ACC112 (cell line): ENCODE data around the gene ZNF493.

ENCODE experiments used
- H2AFZ ChIP-seq: fragments of 200-600 bp; sonication (generic); one replicate; pipeline ENCODE4 v1.6.0; 2017; ENCODE audit warnings: antibody characterized with exemption, low read length; ENCODE audit not compliant: unreplicated experiment
- H3K27ac ChIP-seq: fragments of 200-600 bp; sonication (generic); 2 replicates; pipeline ENCODE4 v1.5.1; 2014; ENCODE audit warnings: low read depth, mild to moderate bottlenecking, antibody characterized with exemption, low read length, moderate library complexity
- H3K27me3 ChIP-seq: fragments of 200-600 bp; sonication (generic); 2 replicates; pipeline ENCODE4 v1.6.1; 2014; ENCODE audit warnings: mild to moderate bottlenecking, antibody characterized with exemption, low read length, moderate library complexity, mixed read lengths; ENCODE audit not compliant: insufficient read depth
- H3K36me3 ChIP-seq: fragments of 200-600 bp; sonication (generic); 2 replicates; pipeline ENCODE4 v1.6.1; 2016; ENCODE audit warnings: mild to moderate bottlenecking, antibody characterized with exemption, low read length, moderate library complexity, mixed read lengths; ENCODE audit not compliant: insufficient read depth
- H3K4me1 ChIP-seq: fragments of 200-600 bp; sonication (generic); one replicate; pipeline ENCODE4 v1.6.1; 2016; ENCODE audit warnings: low read length, mixed read lengths; ENCODE audit not compliant: insufficient read depth, unreplicated experiment, control insufficient read depth
- H3K4me3 ChIP-seq: fragments of 200-600 bp; sonication (generic); 2 replicates; pipeline ENCODE4 v1.5.1; 2014; ENCODE audit warnings: mild to moderate bottlenecking, low read depth, low read length
- H3K79me2 ChIP-seq: fragments of 200-600 bp; sonication (generic); one replicate; pipeline ENCODE4 v1.6.0; 2016; ENCODE audit warnings: low read length; ENCODE audit not compliant: control insufficient read depth, unreplicated experiment, insufficient read depth

Gene ZNF493

DNA sequence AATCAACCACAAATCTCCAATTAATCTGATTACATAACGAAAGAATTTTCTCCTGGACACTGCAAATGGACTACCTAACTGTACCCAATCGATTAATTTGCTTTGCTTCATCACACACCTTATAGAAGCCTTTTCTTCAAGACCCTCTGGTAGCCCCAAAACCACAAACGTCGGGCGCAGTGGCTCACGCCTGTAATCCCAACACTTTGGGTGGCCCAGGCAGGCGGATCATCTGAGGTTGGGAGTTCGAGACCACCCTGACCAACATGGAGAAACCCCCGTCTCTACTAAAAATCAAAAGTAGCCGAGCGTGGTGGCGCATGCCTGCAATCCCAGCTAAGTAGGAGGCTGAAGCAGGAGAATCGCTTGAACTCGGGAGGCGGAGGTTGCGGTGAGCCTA is 65.6 kb downstream of the ZNF493 start:
- no peak overlapping the region for H3K27ac ChIP-seq
- H3K79me2 ChIP-seq = no peaks in the 10 kb centered on the region
- no peak overlapping the region for H3K4me3 ChIP-seq

DNA sequence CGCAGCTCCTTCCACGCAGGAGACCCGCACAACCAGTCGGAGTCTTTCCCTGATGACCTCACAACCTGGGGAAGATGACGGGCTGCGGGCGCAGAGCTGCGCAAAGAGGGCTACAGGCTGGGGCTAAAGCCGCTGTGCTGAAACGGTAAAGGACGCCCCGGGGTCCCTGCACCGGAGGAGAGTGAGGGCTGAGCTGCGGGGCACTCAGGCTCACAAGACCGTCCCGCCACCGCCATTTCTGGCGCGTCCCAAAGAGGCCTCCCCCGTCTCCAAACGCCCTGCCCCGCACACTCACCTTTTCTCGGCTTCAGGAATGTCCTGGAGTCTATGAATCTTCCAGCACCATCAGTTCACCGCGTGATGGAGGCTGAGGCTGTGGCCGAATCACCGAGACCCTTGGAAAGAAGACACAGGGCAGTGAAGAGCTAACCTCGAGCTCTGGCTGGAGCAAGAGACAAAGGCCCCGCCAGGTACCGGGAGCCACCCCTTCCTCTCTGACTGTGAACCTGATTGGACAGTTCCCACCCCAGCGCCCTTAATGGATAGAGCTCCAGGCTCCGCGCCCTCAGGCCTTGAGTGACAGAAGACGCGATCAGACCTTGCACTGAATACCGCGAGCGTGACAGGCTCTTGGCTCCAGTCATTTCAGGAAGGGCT is 66.6 kb downstream of the ZNF493 start:
- Histone ChIP-seq H3K27me3 (no peaks in the 10 kb centered on the region), H3K4me3 (peak overlapping the region; percentile 59), H2AFZ (no peak overlapping the region), H3K36me3 (no peaks in the 10 kb centered on the region), H3K27ac (no peak overlapping the region), H3K79me2 (no peaks in the 10 kb centered on the region), H3K4me1 (no peaks in the 10 kb centered on the region)

More for the DNA sequence above, 65.6 kb downstream of the ZNF493 start:
- no peaks in the 10 kb centered on the region for H3K27me3 ChIP-seq
- no peak overlapping the region for H2AFZ ChIP-seq
- H3K4me1 ChIP-seq = no peaks in the 10 kb centered on the region
- no peaks in the 10 kb centered on the region for H3K36me3 ChIP-seq

DNA sequence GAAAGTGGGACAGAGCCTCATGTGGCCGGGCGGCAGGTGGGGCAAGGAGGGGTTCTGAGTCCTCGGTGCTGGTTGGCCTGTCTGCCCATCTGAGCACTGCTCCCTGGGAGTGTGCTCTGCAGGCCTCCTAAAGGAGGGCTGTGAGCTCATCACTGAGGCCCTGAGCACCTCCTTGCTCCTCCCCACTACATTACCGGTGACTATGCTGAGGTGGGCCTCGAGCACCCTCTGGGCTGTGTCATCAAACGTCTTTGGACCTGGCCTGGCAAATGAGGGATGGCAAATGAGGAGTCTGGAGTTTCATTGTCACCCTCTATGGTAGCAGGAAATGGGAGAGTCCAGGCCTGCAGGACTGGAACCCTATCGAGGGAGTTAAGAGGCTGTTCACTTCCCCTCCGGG is 69.7 kb downstream of the ZNF493 start:
- no peak overlapping the region for H3K27ac ChIP-seq
- no peaks in the 10 kb centered on the region for H3K36me3 ChIP-seq
- H3K79me2 ChIP-seq = no peaks in the 10 kb centered on the region
- H3K4me1 ChIP-seq = no peaks in the 10 kb centered on the region
- H3K27me3 ChIP-seq = no peaks in the 10 kb centered on the region
- H3K4me3 ChIP-seq = no peak overlapping the region
- H2AFZ ChIP-seq = no peak overlapping the region

DNA sequence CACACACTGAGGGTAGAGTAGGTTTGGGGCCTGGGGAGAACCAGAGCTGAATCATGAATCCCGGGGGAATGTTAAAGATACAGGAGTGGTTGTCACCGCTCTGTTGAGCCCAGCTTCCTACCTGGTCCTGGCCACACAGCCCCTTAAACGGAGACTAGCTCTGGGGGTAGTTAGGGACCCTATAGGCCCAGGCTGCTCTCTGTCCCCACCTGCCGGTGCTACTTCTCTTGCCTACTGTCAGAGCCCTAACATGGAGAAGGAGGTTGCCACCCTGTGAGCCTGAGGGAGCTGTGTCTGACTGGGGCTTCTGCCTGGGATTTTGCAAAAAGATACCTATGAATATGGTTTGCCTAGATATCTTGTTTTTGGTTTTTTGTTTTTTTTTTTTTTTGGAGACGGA is 71.9 kb downstream of the ZNF493 start:
- no peak overlapping the region for H2AFZ ChIP-seq

DNA sequence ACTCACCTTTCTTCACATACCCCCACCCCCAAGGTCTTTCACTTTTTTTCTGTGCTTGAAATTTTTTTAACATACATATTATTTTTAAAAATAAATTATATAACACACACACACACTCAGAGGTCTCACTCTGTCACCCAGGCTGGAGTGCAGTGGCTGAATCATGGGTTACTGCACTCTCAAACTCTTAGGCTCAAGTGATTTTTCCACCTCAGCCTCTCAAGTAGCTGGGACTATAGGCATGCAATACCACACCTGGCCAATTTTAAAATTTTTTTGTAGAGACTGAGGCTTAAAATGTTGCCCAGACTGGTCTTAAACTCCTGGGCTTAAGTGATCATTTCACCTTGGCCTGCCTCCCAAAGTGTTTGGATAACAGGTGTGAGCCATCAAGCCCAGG is 75.6 kb downstream of the ZNF493 start:
- Histone ChIP-seq H3K36me3 (no peaks in the 10 kb centered on the region), H3K79me2 (no peaks in the 10 kb centered on the region), H3K27ac (no peak overlapping the region)

More for the DNA sequence above, 71.9 kb downstream of the ZNF493 start:
- no peak overlapping the region for H3K27ac ChIP-seq
- no peaks in the 10 kb centered on the region for H3K79me2 ChIP-seq
- H3K4me3 ChIP-seq = no peak overlapping the region
- H3K4me1 ChIP-seq = no peaks in the 10 kb centered on the region
- no peaks in the 10 kb centered on the region for H3K36me3 ChIP-seq
- H3K27me3 ChIP-seq = no peaks in the 10 kb centered on the region

DNA sequence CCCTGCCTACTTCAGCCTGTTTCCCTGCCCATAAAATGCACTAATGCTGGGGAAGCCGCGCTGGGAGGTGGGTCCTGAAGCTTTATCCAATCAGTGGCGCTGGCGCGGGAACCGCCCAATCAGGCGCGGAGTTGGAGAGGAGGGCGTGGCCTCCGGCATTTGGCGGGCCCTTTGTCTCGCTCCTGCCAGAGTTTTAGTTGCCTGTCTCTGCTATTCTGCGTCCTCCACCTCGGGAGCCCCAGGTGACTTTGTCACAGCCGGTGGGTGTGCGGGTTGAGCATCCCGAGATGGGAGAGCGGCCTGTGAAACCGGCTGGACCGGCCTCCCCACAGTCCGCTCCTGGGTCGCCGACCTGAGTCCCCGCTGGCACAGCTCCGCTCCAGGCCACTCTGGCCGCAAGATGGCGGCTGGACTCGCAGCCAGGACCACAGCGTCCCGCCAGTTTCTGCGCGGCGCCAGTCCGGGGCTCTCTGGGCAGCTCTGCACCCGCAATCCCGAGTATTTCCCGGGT is 77.8 kb downstream of the ZNF493 start:
- no peaks in the 10 kb centered on the region for H3K36me3 ChIP-seq
- H3K27me3 ChIP-seq = no peaks in the 10 kb centered on the region
- H3K79me2 ChIP-seq = no peaks in the 10 kb centered on the region
- H3K4me1 ChIP-seq = no peaks in the 10 kb centered on the region
- H3K27ac ChIP-seq = no peak overlapping the region
- peak overlapping the region; percentile 78 for H3K4me3 ChIP-seq
- H2AFZ ChIP-seq = no peak overlapping the region

More for the DNA sequence above, 75.6 kb downstream of the ZNF493 start:
- no peaks in the 10 kb centered on the region for H3K27me3 ChIP-seq
- no peaks in the 10 kb centered on the region for H3K4me1 ChIP-seq
- no peak overlapping the region for H3K4me3 ChIP-seq
- H2AFZ ChIP-seq = no peak overlapping the region
